Muscle layer of colon (tissue), 2 donors: ENCODE measurements around the gene DDO.
"Not testable (repeated sequence)": the region's sequence is repeated elsewhere in the genome, so short reads cannot be mapped to it uniquely, and the experiment has no call there.

Source experiments
- H3K27ac ChIP-seq: one replicate; pipeline ENCODE4 v1.7.0; 2013; ENCODE audit warnings: low read depth, mild to moderate bottlenecking, low read length, moderate library complexity
- H3K27me3 ChIP-seq, 2 donors: one replicate each; pipeline ENCODE4 v1.7.0; 2013; ENCODE audit warnings: low read length in 2 of 2, mild to moderate bottlenecking in 2 of 2; ENCODE audit not compliant: insufficient read depth in 2 of 2, control insufficient read depth in 1 of 2
- H3K36me3 ChIP-seq: one replicate; pipeline ENCODE4 v1.7.0; 2013; ENCODE audit warnings: mild to moderate bottlenecking, low read length; ENCODE audit not compliant: insufficient read depth
- H3K4me1 ChIP-seq: one replicate; pipeline ENCODE4 v1.7.0; 2013; ENCODE audit warnings: mild to moderate bottlenecking, low read length; ENCODE audit not compliant: insufficient read depth
- H3K4me3 ChIP-seq, 2 donors: one replicate each; pipeline ENCODE4 v1.7.0; 2013; ENCODE audit warnings: low read length in 2 of 2, low read depth in 1 of 2, mild to moderate bottlenecking in 1 of 2, moderate library complexity in 1 of 2
- H3K9ac ChIP-seq: one replicate; pipeline ENCODE4 v1.7.0; 2013; ENCODE audit warnings: low read length
- H3K9me3 ChIP-seq: one replicate; pipeline ENCODE4 v1.7.0; 2013; ENCODE audit warnings: mild to moderate bottlenecking, low read length
- donor health status: abdominal sarcoma.
- donor health status: Adenocarcinoma of cecum.

The DDO gene

DNA sequence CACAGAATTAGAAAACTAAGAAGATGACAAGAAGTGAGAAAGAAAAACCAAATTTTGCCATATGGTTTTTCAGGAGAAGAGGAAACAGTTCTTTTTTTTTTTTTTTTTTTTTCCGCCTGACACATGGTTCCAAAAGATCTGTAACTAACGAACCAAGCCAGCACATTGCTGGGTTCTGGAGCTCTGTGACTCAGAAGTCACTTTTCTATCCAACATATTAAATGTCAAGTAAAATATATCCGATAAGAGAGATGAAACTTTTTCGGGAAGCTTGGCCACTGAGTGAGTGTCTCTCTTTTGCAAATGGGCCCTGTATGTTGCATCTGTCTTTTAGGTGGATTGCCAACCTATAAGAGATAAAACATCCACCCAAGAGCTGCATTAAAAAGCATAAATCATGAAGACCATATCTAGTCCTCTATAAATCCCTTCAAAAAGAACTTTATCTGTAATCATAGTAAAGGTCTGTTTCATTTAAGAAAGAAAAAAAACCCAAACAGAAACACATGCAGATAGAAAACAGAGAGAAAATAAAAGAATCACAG is 61.8 kb downstream of the DDO start:
- Histone ChIP-seq H3K27me3 (no peaks in the 10 kb centered on the region), H3K9ac (peak overlapping the region; percentile 9), H3K36me3 (no peaks in the 10 kb centered on the region), H3K27ac (peak overlapping the region; percentile 43), H3K4me1 (peaks cover 76% of the 10 kb centered on the region), H3K4me3 (peak overlapping the region in 1 of 2 donors; percentile 9), H3K9me3 (no peaks in the 10 kb centered on the region)

DNA sequence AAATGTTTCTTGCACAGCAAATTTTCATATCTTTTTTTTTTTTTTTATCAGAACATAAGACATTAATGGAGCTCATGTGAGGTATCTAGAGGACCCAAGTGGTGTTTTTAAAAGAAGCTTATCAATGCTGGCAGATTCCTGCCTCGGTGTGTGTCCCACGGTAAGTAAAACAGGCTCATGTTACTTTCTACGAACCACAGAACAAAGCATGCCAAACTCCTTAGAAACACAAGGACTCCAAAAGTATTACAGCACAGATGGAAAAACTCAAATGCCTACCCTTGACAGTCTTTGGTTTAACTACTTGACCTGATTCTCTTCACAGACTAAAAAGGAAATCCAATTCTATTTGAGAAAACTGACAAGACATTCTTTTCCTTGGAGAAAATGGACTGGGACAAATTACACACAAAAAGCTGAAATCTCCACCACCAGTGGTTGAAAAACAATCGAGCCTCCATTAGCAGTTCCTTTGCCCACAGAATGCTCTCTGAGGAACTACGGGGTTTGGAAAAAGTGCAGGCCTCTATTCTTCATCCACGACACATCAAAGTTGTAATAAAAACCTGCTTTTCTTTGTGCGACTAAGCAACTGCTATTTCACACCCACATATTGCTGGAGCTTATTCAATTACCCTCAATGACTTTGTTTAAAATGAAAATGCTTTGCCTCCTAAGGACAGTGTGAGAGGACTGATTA is 62.7 kb downstream of the DDO start:
- H3K4me1 ChIP-seq = peaks cover 81% of the 10 kb centered on the region
- H3K9ac ChIP-seq = peak overlapping the region; percentile 9
- no peaks in the 10 kb centered on the region for H3K36me3 ChIP-seq
- H3K4me3 ChIP-seq = no peak overlapping the region
- no peaks in the 10 kb centered on the region for H3K9me3 ChIP-seq
- H3K27me3 ChIP-seq = no peaks in the 10 kb centered on the region
- peak overlapping the region; percentile 43 for H3K27ac ChIP-seq

DNA sequence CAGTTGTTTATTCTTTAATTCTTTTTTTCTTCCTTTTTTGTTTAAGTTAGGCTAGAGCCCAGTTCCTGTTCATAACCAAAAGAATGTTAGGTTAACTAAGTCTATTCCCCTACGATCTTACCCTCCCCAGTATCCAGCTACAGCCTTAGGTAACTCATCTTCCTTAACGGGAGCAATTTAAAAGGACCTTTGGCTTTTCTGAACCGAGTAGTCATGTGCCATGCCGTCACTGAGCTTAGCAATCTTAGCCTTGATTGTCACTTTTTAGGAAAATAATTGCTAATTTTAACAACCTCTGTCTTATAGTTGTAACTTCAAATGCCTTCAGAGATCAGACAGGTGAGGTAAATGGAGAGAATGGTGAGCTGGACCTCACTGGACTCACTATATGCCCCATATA is 63.4 kb downstream of the DDO start:
- no peaks in the 10 kb centered on the region for H3K36me3 ChIP-seq
- peaks cover 87% of the 10 kb centered on the region for H3K4me1 ChIP-seq
- H3K27ac ChIP-seq = peak overlapping the region; percentile 43
- H3K4me3 ChIP-seq = no peak overlapping the region
- H3K27me3 ChIP-seq = no peaks in the 10 kb centered on the region
- H3K9me3 ChIP-seq = no peaks in the 10 kb centered on the region
- no peak overlapping the region for H3K9ac ChIP-seq

DNA sequence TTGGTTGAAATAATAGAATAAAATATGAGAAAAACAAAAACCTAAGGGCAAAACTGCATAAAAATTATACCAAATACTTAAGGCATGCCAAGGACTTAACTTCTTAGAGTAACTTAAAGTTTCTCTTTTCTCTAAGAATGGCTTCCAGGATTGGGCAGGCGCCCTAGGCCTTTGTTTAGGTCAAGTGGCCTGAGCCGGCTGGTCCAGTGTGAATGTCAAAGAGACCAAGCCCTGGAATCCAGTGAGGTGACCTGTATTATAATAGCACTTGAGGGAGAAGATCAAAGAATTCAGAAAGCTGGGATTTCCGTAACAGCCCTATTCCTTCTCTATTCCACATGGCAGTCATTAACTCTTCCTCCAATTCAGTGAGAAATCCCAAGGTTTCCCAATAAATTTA is 63.8 kb downstream of the DDO start:
- H3K36me3 ChIP-seq = no peaks in the 10 kb centered on the region
- H3K27ac ChIP-seq = peak overlapping the region; percentile 43
- no peaks in the 10 kb centered on the region for H3K27me3 ChIP-seq
- no peak overlapping the region for H3K9ac ChIP-seq
- no peak overlapping the region for H3K4me3 ChIP-seq
- H3K4me1 ChIP-seq = peaks cover 88% of the 10 kb centered on the region
- H3K9me3 ChIP-seq = no peaks in the 10 kb centered on the region

DNA sequence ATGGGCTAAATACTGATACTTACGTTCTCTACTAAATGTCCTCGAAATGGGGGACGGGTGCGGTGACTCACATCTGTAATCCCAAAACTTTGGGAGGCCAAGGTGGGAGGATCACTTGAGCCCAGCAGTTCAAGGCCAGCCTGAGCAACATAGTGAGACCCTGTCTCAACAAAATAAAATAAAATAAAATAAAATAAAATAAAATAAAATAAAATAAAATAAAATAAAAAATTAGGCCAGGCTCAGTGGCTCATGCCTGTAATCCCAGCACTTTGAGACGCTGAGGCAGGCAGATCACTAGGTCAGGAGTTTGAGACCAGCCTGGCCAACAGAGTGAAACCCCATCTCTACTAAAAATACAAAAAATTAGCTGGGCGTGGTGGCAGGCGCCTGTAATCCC is 64.8 kb downstream of the DDO start:
- not testable (repeated sequence) for H3K36me3 ChIP-seq, H3K27ac ChIP-seq, H3K27me3 ChIP-seq, H3K9me3 ChIP-seq, H3K9ac ChIP-seq, H3K4me3 ChIP-seq
- peaks cover 88% of the 10 kb centered on the region for H3K4me1 ChIP-seq

DNA sequence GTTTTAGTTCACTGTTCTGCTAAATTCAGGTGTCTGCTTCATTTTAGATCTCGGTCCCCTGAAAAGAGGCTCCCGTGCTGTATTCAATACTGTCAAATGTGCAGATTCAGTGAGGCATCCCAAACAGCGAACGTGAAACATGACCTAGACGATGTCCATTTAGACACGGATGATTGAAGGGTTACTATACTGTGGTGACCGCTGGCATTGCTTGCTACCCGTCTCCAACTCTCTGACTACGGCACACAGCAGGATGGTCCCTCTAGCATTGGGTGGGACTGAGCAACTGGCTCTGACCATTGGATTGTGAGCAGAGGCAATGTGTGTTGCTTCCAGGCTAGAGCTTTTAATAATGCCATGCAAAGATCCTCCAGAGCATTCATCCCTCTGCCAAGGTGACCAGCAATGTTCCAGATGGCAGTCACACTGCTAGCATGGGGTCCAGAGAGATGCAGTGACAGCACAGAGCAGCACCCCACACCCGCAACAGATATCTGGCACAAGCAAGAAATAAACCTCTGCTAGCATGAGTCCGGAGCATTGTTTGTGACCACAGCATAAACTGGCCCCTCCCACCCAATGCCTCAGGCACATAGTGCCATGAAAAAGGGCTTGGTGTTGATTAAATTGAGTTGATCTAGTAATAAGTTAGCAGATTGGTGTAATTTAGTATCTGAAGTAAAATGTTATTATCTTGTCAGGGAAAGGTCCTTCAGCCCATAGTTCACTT is 66.2 kb downstream of the DDO start:
- Histone ChIP-seq H3K36me3 (no peaks in the 10 kb centered on the region), H3K4me3 (no peak overlapping the region), H3K27me3 (no peaks in the 10 kb centered on the region), H3K9me3 (no peaks in the 10 kb centered on the region), H3K4me1 (peaks cover 77% of the 10 kb centered on the region), H3K27ac (peak overlapping the region; percentile 67), H3K9ac (no peak overlapping the region)

DNA sequence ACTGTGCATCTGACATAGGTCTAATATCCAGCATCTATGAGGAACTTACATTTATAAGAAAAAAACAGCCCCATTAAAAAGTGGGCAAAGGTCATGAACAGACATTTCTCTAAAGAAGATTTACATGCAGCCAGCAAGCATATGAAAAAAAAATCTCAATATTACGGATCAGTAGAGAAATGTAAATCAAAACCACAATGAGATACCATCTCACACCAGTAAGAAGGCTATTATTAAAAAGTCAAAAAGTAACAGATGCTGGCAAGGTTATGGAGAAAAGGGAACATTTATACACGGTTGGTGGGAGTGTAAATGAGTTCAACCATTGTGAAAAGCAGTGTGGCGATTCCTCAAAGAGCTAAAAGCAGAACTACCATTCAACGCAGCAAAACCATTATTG is 70.3 kb downstream of the DDO start:
- no peaks in the 10 kb centered on the region for H3K9me3 ChIP-seq
- no peak overlapping the region for H3K9ac ChIP-seq
- H3K4me1 ChIP-seq = peaks cover 78% of the 10 kb centered on the region
- no peak overlapping the region for H3K27ac ChIP-seq
- H3K27me3 ChIP-seq = no peaks in the 10 kb centered on the region
- no peak overlapping the region for H3K4me3 ChIP-seq
- H3K36me3 ChIP-seq = no peaks in the 10 kb centered on the region

DNA sequence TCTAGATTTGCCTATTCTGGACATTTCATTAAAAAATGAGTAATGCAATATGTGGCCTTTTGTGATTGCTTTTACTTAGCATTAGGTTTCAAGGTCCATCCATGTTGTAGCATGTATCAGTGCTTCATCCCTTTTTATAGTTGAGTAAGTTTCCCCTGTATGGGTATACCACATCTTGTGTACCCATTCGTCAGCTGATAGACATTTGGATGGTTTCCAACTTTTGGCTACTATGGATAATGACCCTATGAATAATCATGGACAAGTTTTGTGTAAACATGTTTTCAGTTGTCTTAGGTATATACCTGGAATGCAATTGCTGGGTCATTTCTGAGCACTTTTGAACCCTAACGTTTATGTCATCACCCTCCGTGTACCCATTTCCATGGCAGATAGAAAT is 72.6 kb downstream of the DDO start:
- peak overlapping the region; percentile 2 for H3K27ac ChIP-seq
- no peaks in the 10 kb centered on the region for H3K36me3 ChIP-seq
- H3K9ac ChIP-seq = no peak overlapping the region
- peaks cover 75% of the 10 kb centered on the region for H3K4me1 ChIP-seq
- no peaks in the 10 kb centered on the region for H3K9me3 ChIP-seq
- no peaks in the 10 kb centered on the region for H3K27me3 ChIP-seq
- no peak overlapping the region for H3K4me3 ChIP-seq
